G401.6 (cell line): ENCODE measurements around the gene SIPA1L3.

Experiments used
- FAIRE-seq: peaks from 2 replicates; lab custom pipeline; 2012; peaks lifted over from hg19 to GRCh38; lab: Jason Lieb, UNC

SIPA1L3 gene

GRCh38 chr19:38247734-38248268 lies 340.8 kb downstream of the SIPA1L3 start:
- peak; percentile 60 for FAIRE-seq

DNA sequence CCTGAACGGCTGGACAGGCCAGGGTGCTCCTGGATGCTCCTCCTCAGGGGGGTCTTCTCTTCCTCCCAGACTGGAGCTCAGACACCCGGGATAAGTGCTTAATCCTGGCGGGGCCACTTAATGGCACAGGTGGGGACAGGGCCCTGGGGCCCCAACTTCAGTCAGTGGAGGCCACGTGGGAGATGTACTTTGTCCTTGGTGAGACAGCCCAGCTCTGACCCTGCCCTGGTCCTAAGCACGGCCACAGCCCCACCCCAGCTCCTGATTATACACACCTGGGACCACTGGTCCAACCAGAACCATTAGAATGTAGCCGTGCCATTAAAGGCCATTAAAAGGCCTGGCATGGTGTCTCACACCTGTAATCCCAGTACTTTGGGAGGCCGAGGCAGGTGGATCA lies 341.4 kb downstream of the SIPA1L3 start:
- FAIRE-seq, result no peak

DNA sequence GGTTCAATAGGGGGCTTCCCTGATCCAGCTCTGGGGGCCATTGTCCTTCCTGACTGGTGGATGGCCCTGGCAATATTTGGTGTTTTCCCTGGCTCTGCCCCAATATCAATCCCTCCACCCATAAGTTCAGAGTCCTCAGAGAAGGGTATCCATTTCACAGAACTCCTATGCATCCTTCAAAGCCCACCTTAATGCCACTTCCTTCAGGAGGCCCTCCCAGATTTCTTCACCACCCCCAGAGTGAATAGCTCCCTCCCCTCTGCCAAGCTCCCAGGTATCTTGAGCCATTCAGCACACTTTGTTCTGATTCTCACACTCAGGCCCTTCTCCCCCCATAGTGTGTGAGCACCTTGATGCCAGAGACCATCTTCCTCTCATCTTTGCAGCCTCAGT lies 343.4 kb downstream of the SIPA1L3 start:
- FAIRE-seq, result no peak

DNA sequence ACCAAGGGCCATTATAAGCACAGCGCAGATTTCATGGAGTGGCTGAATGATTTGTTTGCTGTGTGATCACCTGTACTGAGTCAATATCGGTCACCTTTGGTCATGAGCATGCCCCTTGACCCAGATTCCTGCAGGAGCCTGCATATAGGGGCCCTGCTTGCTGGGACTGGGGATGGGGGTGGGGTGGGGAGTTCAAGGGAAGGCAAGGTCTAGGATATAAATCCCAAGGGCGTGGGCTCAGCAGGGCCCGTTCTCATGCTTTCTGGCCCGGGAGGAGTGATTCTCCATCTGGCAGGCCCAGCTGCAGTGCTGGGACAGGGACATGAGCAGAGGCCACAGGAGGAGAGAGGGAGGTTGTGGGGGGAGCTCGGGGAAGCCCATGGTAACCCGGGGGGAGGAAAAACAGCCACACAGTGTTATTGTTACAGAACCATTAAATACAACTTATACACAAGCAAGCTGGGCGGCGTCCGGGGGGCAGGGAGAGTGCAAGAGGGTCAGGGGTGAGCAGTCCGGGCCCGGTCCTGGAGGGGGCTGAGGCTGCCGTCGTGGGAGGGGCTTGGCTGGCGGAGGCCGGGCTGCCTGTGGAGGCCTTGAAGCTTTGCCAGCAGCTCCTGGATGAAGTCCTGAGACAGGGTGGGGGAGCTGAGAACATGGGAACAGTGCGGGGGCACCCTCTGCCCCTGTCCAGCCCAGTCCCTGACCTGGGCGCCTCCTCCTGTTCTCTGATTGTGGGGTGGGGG lies 344.0 kb downstream of the SIPA1L3 start:
- FAIRE-seq, result no peak

DNA sequence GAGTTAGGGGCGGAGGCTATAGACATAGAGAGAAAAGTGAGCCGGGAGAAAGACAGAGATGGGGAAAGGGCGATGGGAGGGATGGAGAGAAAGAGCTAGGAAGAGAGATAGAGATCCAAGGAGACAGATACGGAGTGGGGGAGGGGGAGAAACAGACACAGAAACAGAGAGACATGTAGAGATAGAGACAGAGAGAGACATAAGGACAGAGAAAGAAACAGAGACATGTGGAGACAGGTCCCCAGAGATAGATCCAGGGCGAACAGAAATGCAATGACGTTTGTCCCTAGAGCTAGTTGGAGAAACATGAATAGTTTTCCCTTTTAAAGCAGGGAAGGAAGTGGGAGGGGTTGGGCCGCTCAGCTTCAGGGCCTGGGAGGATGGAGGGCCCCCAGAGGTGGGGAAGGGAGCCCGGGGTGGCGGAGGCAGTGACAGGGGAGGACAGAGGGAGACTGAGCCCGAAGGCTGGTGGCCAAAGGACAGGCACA lies 344.6 kb downstream of the SIPA1L3 start:
- no peak for FAIRE-seq

DNA sequence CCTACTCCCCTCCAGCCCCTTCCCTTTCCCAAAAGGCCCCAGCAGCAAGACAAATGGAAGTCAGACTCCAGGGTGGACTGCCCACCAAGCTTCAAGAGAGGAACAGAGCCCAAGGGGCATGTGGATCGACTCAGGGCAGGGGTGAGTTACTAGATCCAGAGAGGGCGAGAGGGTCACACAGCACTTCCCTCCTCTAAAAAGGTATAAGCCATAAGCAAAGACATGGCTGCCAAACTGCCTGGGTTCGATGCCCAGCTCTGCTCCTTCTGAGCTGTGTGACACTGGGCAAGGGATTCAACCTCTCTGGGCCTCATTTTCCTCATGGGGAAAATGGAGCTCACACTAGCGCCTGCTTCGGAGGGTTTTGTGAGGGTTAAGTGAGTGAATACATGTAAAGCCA lies 345.4 kb downstream of the SIPA1L3 start:
- no peak for FAIRE-seq

- no peak for FAIRE-seq
Observed at GRCh38 chr19:38252941-38253691, 346.1 kb downstream of the SIPA1L3 start.

- no peak for FAIRE-seq
Observed at GRCh38 chr19:38253788-38254187, 346.8 kb downstream of the SIPA1L3 start.

DNA sequence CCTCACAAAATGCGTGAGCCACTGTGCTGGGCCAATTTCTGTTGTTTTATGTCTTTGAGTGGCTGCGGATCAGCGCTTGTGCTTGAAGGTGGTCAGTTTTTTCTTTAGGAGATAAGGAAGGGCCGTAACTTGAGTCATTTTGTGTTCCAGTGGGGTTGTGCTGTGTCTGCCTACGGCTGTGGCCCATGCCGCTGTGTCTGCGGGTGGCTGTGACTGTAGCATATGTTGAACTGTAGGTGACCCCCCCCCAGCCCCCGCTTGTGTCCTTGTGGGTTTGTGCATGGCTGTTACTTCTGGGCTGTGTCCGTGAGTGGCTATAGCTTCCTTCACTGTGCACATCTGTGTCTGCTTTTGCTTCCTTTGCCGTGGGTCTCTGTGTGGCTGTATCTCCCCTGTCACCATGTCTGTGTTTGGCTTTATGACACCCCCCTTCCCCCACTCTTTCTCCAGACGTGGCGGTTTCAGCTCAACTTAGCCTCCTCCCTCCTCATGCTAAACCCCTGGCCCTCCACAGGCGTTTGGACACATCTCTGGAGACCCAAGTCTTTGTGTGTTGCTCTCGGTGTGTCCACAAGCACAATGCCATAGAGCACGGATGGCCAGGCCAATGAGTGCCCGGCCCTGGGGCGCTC lies 348.5 kb downstream of the SIPA1L3 start:
- FAIRE-seq, result no peak
